GM12891 (cell line): ENCODE results near the gene TMEM203.

ENCODE experiments used
- POLR2A ChIP-seq: IDR thresholded peaks from 2 replicates; pipeline ENCODE4 v1.6.1; 2011; ENCODE audit warnings: low read depth, low read length, control low read depth
- POLR2AphosphoS5 ChIP-seq: IDR thresholded peaks from 2 replicates; pipeline ENCODE4 v1.6.1; 2011; ENCODE audit warnings: low read depth, low read length, control low read depth

- peak; percentile 76; the same call in 1 of the 2 replicates for TF ChIP-seq POLR2A
- TF ChIP-seq POLR2AphosphoS5: peak; percentile 26
Observed at GRCh38 chr9:137244486-137245449, 39.3 kb upstream of the TMEM203 start.
